NCI-H748 (cell line): ENCODE data around the gene SQOR.

Source experiments
- DNase-seq: peaks from one replicate; lab custom pipeline; 2025; ENCODE audit not compliant: unreplicated experiment; lab: John Stamatoyannopoulos, UW

The SQOR gene

GRCh38 chr15:45657764-45658545 is 23.1 kb downstream of the SQOR start:
- DNase-seq: no peak

GRCh38 chr15:45660231-45660979 is 25.6 kb downstream of the SQOR start:
- DNase-seq: no peak

GRCh38 chr15:45662375-45662774 is 27.5 kb downstream of the SQOR start:
- no peak for DNase-seq

- no peak for DNase-seq
Observed at GRCh38 chr15:45664451-45664850, 29.6 kb downstream of the SQOR start.

GRCh38 chr15:45665261-45665660 is 30.4 kb downstream of the SQOR start:
- DNase-seq: no peak

- DNase-seq: no peak
Observed at GRCh38 chr15:45666119-45666875, 31.5 kb downstream of the SQOR start.

- DNase-seq: no peak
Observed at GRCh38 chr15:45667002-45667401, 32.2 kb downstream of the SQOR start.

- no peak for DNase-seq
Observed at GRCh38 chr15:45668386-45668785, 33.6 kb downstream of the SQOR start.

- DNase-seq: no peak
Observed at GRCh38 chr15:45669422-45669821, 34.6 kb downstream of the SQOR start.

GRCh38 chr15:45670091-45670490 is 35.3 kb downstream of the SQOR start:
- no peak for DNase-seq

GRCh38 chr15:45670511-45670910 is 35.7 kb downstream of the SQOR start:
- no peak for DNase-seq

GRCh38 chr15:45674677-45675076 is 39.8 kb downstream of the SQOR start:
- no peak for DNase-seq

GRCh38 chr15:45677797-45678196 is 43.0 kb downstream of the SQOR start:
- DNase-seq: no peak

- DNase-seq: no peak
Observed at GRCh38 chr15:45678459-45679178, 43.8 kb downstream of the SQOR start.

- DNase-seq: no peak
Observed at GRCh38 chr15:45684533-45684932, 49.7 kb downstream of the SQOR start.

GRCh38 chr15:45689616-45690015 is 54.8 kb downstream of the SQOR start:
- DNase-seq: no peak

GRCh38 chr15:45690581-45691260 is 55.9 kb downstream of the SQOR start:
- no peak for DNase-seq

GRCh38 chr15:45701108-45701507 is 66.3 kb downstream of the SQOR start:
- no peak for DNase-seq

GRCh38 chr15:45702041-45702440 is 67.2 kb downstream of the SQOR start:
- DNase-seq: no peak

GRCh38 chr15:45703670-45704328 is 69.0 kb downstream of the SQOR start:
- no peak for DNase-seq
